GM19397 (cell line): ENCODE results near the gene CCDC27.
"Not testable (repeated sequence)": the region's sequence is repeated elsewhere in the genome, so short reads cannot be mapped to it uniquely, and the experiment has no call there.

Source experiments
- ATAC-seq: cut with Tn5 transposase; IDR thresholded peaks from one replicate; pipeline ENCODE4 v1.9.1; 2021; ENCODE audit warnings: mild to moderate bottlenecking, moderate library complexity; ENCODE audit not compliant: unreplicated experiment

The CCDC27 gene

GRCh38 chr1:3735027-3735681 lies 17.1 kb upstream of the CCDC27 start:
- no peak for ATAC-seq

GRCh38 chr1:3735688-3736087 lies 16.6 kb upstream of the CCDC27 start:
- no peak for ATAC-seq

- no peak for ATAC-seq
Observed at GRCh38 chr1:3736131-3736561, 16.1 kb upstream of the CCDC27 start.

GRCh38 chr1:3736708-3737107 lies 15.5 kb upstream of the CCDC27 start:
- ATAC-seq, result no peak

GRCh38 chr1:3738943-3739342 lies 13.3 kb upstream of the CCDC27 start:
- no peak for ATAC-seq

GRCh38 chr1:3740042-3740441 lies 12.2 kb upstream of the CCDC27 start:
- no peak for ATAC-seq

GRCh38 chr1:3740752-3741151 lies 11.5 kb upstream of the CCDC27 start:
- no peak for ATAC-seq

- ATAC-seq, result no peak
Observed at GRCh38 chr1:3741566-3742438, 10.4 kb upstream of the CCDC27 start.

GRCh38 chr1:3742439-3743298 lies 9.6 kb upstream of the CCDC27 start:
- no peak for ATAC-seq

GRCh38 chr1:3743421-3743820 lies 8.8 kb upstream of the CCDC27 start:
- ATAC-seq, result no peak

- no peak for ATAC-seq
Observed at GRCh38 chr1:3743826-3744225, 8.4 kb upstream of the CCDC27 start.

GRCh38 chr1:3744646-3745045 lies 7.6 kb upstream of the CCDC27 start:
- no peak for ATAC-seq

GRCh38 chr1:3745071-3745470 lies 7.2 kb upstream of the CCDC27 start:
- no peak for ATAC-seq

GRCh38 chr1:3745590-3746381 lies 6.5 kb upstream of the CCDC27 start:
- ATAC-seq, result no peak

- ATAC-seq, result no peak
Observed at GRCh38 chr1:3746389-3746829, 5.8 kb upstream of the CCDC27 start.

GRCh38 chr1:3746830-3747521 lies 5.3 kb upstream of the CCDC27 start:
- peak; percentile 72 for ATAC-seq

- ATAC-seq, result no peak
Observed at GRCh38 chr1:3747522-3747848, 4.8 kb upstream of the CCDC27 start.

GRCh38 chr1:3747903-3748302 lies 4.3 kb upstream of the CCDC27 start:
- ATAC-seq, result no peak

- not testable (repeated sequence) for ATAC-seq
Observed at GRCh38 chr1:3748316-3748900, 3.8 kb upstream of the CCDC27 start.

- no peak for ATAC-seq
Observed at GRCh38 chr1:3749512-3749911, 2.7 kb upstream of the CCDC27 start.
